CD4-positive, alpha-beta T cell treated with Interleukin-15 for 4 hours (primary cell): ENCODE measurements around the gene SHC3.

Experiments used
- DNase-seq: peaks from one replicate; pipeline ENCODE4 v3.0.0-alpha.2; 2020; ENCODE audit warnings: low spot score

SHC3 gene

GRCh38 chr9:89107406-89107805 lies 71.2 kb downstream of the SHC3 start:
- DNase-seq, result no peak

DNA sequence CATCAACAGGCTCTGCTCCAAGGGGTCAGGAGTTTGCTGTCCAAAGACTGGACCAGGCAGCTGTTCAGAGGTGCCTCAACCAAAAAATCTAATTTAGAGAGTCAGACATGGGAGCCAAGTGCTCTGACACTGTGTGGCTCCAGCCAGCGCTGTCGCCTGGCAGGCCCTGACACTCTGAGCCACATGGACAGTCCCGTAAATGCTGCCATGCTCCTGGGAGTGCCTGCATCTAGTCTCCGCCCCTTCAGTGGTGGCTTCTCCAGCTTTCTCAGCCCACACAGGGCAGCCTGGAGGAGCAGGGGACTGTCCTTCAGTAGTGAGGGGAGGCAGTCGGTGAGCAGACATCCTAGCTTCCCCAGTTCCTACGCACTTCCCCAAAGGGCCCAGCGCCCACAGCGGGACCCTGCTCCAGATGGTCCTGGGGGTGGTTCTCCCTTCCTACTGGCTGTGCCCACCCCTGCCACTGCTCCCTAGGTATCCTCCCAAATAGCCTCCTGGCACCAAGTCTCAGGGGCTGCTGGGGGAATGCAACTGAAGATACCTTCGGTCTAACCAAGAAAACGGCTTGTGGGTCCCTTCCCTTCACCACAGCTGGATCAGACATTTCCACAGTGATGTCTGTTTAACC lies 72.3 kb downstream of the SHC3 start:
- DNase-seq, result no peak

GRCh38 chr9:89104821-89105220 lies 73.8 kb downstream of the SHC3 start:
- no peak for DNase-seq

DNA sequence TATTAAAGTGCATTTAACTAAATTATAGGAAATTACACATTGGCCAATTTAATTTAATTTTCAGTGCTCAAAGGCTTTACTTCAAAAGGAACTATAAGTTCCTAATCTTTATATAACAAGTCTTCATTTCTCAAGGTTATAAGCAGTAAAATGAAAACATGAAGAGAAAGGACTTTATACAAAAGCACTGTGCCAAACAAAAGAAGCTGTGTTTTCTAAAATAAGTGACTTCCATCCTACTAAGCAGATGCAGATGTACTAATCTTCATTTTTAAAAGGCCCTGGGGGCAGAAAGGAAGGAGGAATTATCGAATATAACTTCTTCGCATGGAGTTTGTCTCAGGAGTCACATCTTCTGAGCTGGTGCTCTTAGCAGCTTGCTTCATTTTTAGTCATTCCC lies 81.4 kb downstream of the SHC3 start:
- DNase-seq, result no peak

- DNase-seq, result no peak
Observed at GRCh38 chr9:89096807-89097206, 81.8 kb downstream of the SHC3 start.

DNA sequence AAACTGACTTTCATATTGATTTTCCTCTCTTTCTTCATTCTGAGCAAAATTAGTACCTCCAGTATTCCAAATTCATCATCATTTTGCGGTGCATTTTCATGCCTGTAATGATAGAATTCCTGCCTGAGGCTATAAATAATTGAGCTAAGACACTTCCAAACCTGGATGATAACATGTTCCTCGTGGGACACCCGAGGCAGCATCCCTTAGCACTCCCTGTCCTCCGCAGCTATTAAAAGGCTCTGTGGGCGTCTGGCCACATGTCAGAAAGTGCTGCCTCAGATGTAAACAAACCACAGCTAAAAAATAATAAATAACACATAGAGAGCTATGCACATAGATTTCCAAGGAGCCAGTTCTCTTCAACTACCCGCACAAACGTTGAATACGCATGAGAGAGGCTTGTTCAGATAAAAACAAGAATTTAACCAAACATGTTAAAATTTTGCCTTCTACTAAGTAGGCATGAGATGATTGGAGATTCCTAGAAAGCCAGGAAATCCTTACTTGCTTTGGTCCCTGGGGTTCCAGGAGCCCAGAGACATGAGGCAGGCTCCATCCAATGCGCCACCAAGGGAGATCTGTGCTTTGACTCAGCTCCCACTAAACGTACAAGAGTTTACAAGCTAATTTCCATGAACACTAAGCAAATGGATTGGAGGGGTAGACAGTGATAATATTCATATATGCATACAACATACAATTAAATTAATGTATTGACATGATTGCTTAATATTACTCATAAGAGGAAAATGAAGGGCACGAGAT lies 82.7 kb downstream of the SHC3 start:
- DNase-seq, result no peak

DNA sequence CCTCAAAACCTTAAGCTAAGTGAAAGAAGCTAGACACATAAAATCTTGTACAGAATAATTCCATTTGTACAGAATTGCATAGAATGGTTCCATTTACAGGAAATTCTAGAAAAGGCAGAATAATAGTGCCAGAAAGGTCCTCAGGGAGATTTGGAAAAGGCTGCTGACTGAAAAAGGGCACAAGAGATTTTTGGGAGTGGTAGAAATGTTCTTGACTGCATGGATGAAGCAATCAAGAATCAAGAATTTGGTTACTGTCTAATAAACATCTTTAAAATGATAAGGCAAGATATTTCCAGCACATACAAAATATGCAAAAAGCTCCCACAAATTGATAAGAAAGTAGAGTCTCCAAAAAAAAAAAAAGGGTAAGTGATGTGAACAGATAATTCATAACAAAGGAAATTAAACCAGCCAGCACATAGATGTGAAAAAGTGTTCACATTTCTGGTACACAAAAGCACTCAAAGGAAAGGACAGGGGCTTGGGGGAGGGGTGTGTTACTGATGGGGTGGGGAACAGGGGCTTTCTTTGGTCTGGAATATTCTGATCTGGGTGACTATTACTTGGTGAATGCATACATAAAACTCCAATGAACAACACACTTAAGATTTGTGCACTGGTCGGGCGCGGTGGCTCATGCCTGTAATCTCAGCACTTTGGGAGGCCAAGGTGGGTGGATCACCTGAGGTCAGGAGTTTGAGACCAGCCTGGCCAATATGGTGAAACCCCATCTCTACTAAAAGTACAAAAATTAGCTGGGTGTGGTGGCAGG lies 85.2 kb downstream of the SHC3 start:
- no peak for DNase-seq

- no peak for DNase-seq
Observed at GRCh38 chr9:89089176-89089575, 89.4 kb downstream of the SHC3 start.

DNA sequence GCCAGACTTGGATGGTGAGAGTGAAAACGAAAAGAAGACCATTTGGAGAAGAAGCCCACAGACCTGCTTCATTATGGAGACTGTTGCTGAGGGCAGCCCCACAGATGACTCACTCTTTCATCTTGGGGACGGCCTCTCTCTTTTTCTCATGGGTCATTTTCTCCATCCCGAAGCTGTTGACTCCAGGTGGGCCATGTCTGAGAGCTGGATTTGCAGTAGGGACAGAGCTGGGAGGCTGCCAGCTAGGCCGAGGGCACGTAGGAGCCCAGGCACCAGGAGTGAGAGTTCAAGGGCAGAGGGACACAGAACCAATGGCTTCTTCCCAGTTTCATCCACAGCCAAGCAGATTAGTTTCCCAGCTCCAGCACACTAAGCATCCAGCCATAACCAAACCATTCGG lies 95.0 kb downstream of the SHC3 start:
- no peak for DNase-seq

DNA sequence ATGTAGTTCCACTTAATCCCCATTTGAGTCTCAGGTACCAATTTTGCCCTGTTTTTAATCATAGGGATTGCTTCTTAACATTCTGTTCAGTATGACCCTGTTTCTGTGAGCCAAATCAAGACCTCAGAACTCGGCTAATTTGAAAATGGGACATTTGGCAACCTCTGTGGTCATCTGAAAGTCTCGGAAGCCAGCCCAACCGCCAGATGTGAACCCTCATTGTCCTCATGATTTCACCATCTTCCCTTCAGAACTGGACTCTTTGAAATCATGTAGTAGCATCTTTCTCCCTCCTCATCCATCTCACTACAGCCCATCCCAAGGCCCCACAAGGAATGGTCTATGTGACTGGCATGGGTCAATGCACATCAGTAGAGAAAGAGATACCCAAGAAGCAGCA lies 98.4 kb downstream of the SHC3 start:
- no peak for DNase-seq

- no peak for DNase-seq
Observed at GRCh38 chr9:89079391-89079790, 99.2 kb downstream of the SHC3 start.

DNA sequence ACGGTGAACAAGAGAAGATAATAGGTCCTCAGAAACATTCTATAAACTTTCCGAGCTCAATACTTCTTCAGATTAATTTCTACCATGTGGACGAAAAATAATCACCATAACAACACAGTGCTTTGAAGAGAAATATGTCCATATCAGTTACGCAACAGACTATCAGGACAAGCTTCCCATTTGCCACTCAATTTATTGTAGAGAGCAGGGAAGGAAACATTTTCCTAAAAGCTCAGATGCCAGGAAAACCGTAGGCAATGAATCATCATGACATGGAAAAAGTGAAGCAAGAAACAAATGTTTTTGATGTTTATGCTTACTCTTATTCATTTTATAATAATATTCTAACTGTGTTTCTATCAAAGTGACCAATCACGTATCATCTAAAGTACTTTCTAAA lies 99.8 kb downstream of the SHC3 start:
- DNase-seq, result no peak

- no peak for DNase-seq
Observed at GRCh38 chr9:89078421-89078820, 100.2 kb downstream of the SHC3 start.

DNA sequence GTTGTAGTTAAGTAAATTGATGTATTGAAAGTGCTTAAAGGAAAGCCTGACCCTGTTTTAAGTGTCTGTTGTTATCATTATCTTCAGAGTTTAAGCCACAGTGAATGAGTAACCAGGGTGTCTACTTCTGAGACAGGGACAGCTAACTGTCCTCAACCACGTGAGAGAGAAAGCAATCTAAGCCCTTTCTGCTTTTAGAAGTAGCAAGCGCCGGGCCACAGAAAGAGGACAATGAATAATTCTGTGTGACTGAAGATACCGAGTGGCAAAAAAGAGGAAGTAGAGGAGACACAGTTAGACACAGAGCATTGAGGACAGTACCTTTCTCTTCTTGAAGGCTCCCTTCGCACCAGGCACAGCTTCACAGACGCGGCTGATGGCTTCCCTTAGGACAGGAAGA lies 101.1 kb downstream of the SHC3 start:
- no peak for DNase-seq

DNA sequence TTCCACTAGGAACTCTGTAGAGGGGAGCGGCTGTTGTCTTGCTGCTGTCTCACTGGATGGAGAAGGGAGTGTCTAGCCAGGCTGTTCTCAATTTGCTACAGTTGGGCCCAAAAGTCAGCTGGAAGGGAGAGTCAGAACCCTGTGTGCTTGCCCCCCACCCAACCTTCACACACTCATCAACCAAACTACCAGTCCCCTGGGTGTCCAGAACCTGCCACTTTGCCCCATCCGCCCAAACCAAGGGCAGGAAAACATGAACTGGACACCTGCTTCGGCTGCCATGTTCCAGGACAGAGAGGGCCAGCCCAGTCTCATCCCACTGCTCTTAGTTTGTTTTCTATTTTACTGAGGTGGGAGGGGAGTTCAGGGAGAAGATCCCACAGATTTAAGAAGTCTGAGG lies 105.2 kb downstream of the SHC3 start:
- DNase-seq, result no peak

- no peak for DNase-seq
Observed at GRCh38 chr9:89071591-89071990, 107.0 kb downstream of the SHC3 start.

DNA sequence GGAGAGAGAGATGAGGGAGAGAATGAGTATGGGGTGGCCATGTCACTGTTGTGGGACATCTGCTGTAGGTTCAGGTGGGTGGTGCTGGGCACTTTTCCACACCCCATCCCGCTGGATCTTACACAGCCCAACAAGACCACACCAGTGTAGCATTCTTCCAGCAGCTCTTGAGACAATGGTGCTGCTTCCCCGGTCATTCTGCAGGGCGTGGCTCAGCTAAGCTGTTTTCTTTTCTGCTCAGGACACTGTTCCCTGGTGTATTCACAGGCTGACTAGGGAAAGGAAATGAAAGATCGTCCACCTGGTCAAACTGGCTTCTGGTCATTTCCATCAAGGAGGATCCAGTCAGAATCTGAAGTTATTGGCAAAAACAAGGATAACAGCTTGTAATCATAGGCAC lies 111.8 kb downstream of the SHC3 start:
- no peak for DNase-seq

DNA sequence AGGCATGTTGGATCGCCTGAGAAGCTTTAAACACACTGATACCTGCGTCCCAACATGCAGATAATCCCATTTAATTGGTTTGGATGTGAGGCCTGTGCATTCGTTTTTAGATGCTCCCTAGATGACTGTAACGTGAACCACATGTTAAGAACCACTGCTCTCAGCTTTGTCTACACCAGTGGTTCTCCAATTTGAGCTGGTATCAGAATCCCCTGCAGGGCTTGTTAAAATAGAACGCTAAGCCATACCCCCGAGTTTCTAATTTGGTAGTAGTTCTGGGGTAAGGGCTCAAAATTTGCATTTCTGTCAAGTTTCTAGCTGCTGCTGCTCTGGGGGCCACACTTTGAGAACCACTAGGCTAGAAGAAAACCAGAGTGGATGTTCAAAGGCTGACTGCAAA lies 112.7 kb downstream of the SHC3 start:
- DNase-seq, result no peak

DNA sequence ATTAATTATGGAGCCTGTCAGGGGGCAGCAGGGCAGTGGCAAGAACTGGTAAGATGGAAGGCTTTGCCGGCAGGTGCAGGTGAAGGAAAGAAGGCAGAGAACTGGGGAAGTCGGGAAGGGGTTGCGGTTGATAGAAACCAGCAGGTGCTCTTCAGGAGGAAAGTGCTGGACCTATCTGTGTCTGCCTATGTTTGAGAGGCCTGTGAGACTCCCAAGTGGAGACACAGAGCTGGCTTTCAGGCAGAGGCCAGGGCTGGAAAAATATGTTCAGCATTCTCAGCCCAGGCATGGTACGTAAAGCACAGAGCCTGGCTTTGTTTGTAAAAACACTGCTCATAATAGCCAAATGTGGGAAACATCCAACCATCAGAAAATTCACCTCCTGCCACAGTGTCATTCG lies 117.8 kb downstream of the SHC3 start:
- DNase-seq, result no peak

GRCh38 chr9:89059925-89060506 lies 118.6 kb downstream of the SHC3 start:
- no peak for DNase-seq

- no peak for DNase-seq
Observed at GRCh38 chr9:89058906-89059305, 119.7 kb downstream of the SHC3 start.

GRCh38 chr9:89054865-89055495 lies 123.6 kb downstream of the SHC3 start:
- no peak for DNase-seq
